ENCODE measurements around the gene GRIN2A. TPM values are rescaled to one million over a fixed set of nuclear protein-coding genes. Genes with fewer than 3 reads are reported as not detected.
"Not testable (repeated sequence)": the region's sequence is repeated elsewhere in the genome, so short reads cannot be mapped to it uniquely, and the experiment has no call there.

Gene GRIN2A
- total and polyA plus RNA-seq, 5 donors, result 2.1 to 7.6 (median 4.5) TPM

GRCh38 chr16:9898124-9898523 is 284.1 kb downstream of the GRIN2A start:
- Histone ChIP-seq H3K27me3 (ENCODE audit: control insufficient read depth, insufficient read depth) (no peaks in the 10 kb centered on the region), H3K9me3 (ENCODE audit: control insufficient read depth, low read length) (no peaks in the 10 kb centered on the region), H3K4me1 (ENCODE audit: control insufficient read depth, insufficient read depth, low read length) (no peaks in the 10 kb centered on the region), H3K4me3 (ENCODE audit: low read length) (no peak overlapping the region), H3K27ac (ENCODE audit: low read length) (no peak overlapping the region)
- DNase-seq (no peak), ATAC-seq (no peak)
- WGBS, result 86% methylated on average over 2 of the region's 2 CpGs
- intact Hi-C loops (cut with DNase I), result no loop called here

- Histone ChIP-seq H3K27me3 (ENCODE audit: control insufficient read depth, insufficient read depth) (no peaks in the 10 kb centered on the region), H3K4me1 (ENCODE audit: control insufficient read depth, insufficient read depth, low read length) (no peaks in the 10 kb centered on the region), H3K4me3 (ENCODE audit: low read length) (no peak overlapping the region), H3K9me3 (ENCODE audit: control insufficient read depth, low read length) (no peaks in the 10 kb centered on the region), H3K27ac (ENCODE audit: low read length) (no peak overlapping the region)
- DNase-seq (no peak), ATAC-seq (no peak)
- 82% methylated on average over 4 of the region's 4 CpGs for WGBS
- intact Hi-C loops (cut with DNase I), result no loop called here
Measured at GRCh38 chr16:9895817-9896216, 286.4 kb downstream of the GRIN2A start.

GRCh38 chr16:9885876-9886275 is 296.4 kb downstream of the GRIN2A start:
- ATAC-seq, result no peak
- Histone ChIP-seq H3K27ac (ENCODE audit: low read length) (no peak overlapping the region), H3K4me1 (ENCODE audit: control insufficient read depth, insufficient read depth, low read length) (no peaks in the 10 kb centered on the region), H3K27me3 (ENCODE audit: control insufficient read depth, insufficient read depth) (no peaks in the 10 kb centered on the region), H3K4me3 (ENCODE audit: low read length) (no peak overlapping the region), H3K9me3 (ENCODE audit: control insufficient read depth, low read length) (no peaks in the 10 kb centered on the region)
- DNase-seq, result no peak
- 92% methylated on average over 1 of the region's 1 CpG for WGBS
- intact Hi-C loops (cut with DNase I), result no loop called here

GRCh38 chr16:9885467-9885866 is 296.8 kb downstream of the GRIN2A start:
- Histone ChIP-seq H3K27ac (ENCODE audit: low read length) (no peak overlapping the region), H3K4me3 (ENCODE audit: low read length) (no peak overlapping the region), H3K9me3 (ENCODE audit: control insufficient read depth, low read length) (no peaks in the 10 kb centered on the region), H3K27me3 (ENCODE audit: control insufficient read depth, insufficient read depth) (no peaks in the 10 kb centered on the region), H3K4me1 (ENCODE audit: control insufficient read depth, insufficient read depth, low read length) (no peaks in the 10 kb centered on the region)
- intact Hi-C loops (cut with DNase I), result no loop called here
- WGBS, result 16% methylated on average over 9 of the region's 9 CpGs
- ATAC-seq (peak in 1 of 2 donors; percentile 51), DNase-seq (no peak)

- H3K9me3 ChIP-seq (ENCODE audit: control insufficient read depth, low read length); ATAC-seq; DNase-seq; intact Hi-C loops (cut with DNase I); H3K4me3 ChIP-seq (ENCODE audit: low read length); H3K27me3 ChIP-seq (ENCODE audit: control insufficient read depth, insufficient read depth); H3K4me1 ChIP-seq (ENCODE audit: control insufficient read depth, insufficient read depth, low read length); H3K27ac ChIP-seq (ENCODE audit: low read length): not testable (repeated sequence)
- 58% methylated on average over 3 of the region's 3 CpGs for WGBS
Measured at GRCh38 chr16:9875981-9876380, 306.2 kb downstream of the GRIN2A start.

GRCh38 chr16:9874219-9874618 is 308.0 kb downstream of the GRIN2A start:
- Histone ChIP-seq H3K9me3 (ENCODE audit: control insufficient read depth, low read length) (no peaks in the 10 kb centered on the region), H3K4me1 (ENCODE audit: control insufficient read depth, insufficient read depth, low read length) (no peaks in the 10 kb centered on the region), H3K4me3 (ENCODE audit: low read length) (no peak overlapping the region), H3K27me3 (ENCODE audit: control insufficient read depth, insufficient read depth) (no peaks in the 10 kb centered on the region), H3K27ac (ENCODE audit: low read length) (no peak overlapping the region)
- intact Hi-C loops (cut with DNase I), result no loop called here
- ATAC-seq, result no peak
- DNase-seq, result no peak
- WGBS, result 52% methylated on average over 7 of the region's 7 CpGs

- no peak for DNase-seq
- no peak for ATAC-seq
- no peak overlapping the region for H3K4me3 ChIP-seq (ENCODE audit: low read length)
- no peaks in the 10 kb centered on the region for H3K9me3 ChIP-seq (ENCODE audit: control insufficient read depth, low read length)
- H3K27me3 ChIP-seq (ENCODE audit: control insufficient read depth, insufficient read depth), result no peaks in the 10 kb centered on the region
- H3K27ac ChIP-seq (ENCODE audit: low read length), result no peak overlapping the region
- intact Hi-C loops (cut with DNase I), result no loop called here
- 66% methylated on average over 2 of the region's 2 CpGs for WGBS
- no peaks in the 10 kb centered on the region for H3K4me1 ChIP-seq (ENCODE audit: control insufficient read depth, insufficient read depth, low read length)
Measured at GRCh38 chr16:9870962-9871361, 311.3 kb downstream of the GRIN2A start.

GRCh38 chr16:9869776-9870175 is 312.5 kb downstream of the GRIN2A start:
- Histone ChIP-seq H3K9me3 (ENCODE audit: control insufficient read depth, low read length) (no peaks in the 10 kb centered on the region), H3K27me3 (ENCODE audit: control insufficient read depth, insufficient read depth) (no peaks in the 10 kb centered on the region), H3K27ac (ENCODE audit: low read length) (no peak overlapping the region), H3K4me3 (ENCODE audit: low read length) (no peak overlapping the region), H3K4me1 (ENCODE audit: control insufficient read depth, insufficient read depth, low read length) (no peaks in the 10 kb centered on the region)
- DNase-seq (no peak), ATAC-seq (no peak)
- intact Hi-C loops (cut with DNase I), result no loop called here
- 66% methylated on average over 3 of the region's 3 CpGs for WGBS

GRCh38 chr16:9868606-9869149 is 313.6 kb downstream of the GRIN2A start:
- no peaks in the 10 kb centered on the region for H3K4me1 ChIP-seq (ENCODE audit: control insufficient read depth, insufficient read depth, low read length)
- H3K9me3 ChIP-seq (ENCODE audit: control insufficient read depth, low read length), result no peaks in the 10 kb centered on the region
- intact Hi-C loops (cut with DNase I), result no loop called here
- ATAC-seq (no peak), DNase-seq (no peak)
- H3K27ac ChIP-seq (ENCODE audit: low read length), result no peak overlapping the region
- H3K4me3 ChIP-seq (ENCODE audit: low read length), result no peak overlapping the region
- WGBS, result 84% methylated on average over 2 of the region's 2 CpGs
- no peaks in the 10 kb centered on the region for H3K27me3 ChIP-seq (ENCODE audit: control insufficient read depth, insufficient read depth)

- Histone ChIP-seq H3K27me3 (ENCODE audit: control insufficient read depth, insufficient read depth) (no peaks in the 10 kb centered on the region), H3K27ac (ENCODE audit: low read length) (no peak overlapping the region), H3K4me1 (ENCODE audit: control insufficient read depth, insufficient read depth, low read length) (no peaks in the 10 kb centered on the region), H3K4me3 (ENCODE audit: low read length) (no peak overlapping the region), H3K9me3 (ENCODE audit: control insufficient read depth, low read length) (no peaks in the 10 kb centered on the region)
- 93% methylated on average over 1 of the region's 1 CpG for WGBS
- intact Hi-C loops (cut with DNase I), result no loop called here
- ATAC-seq (no peak), DNase-seq (no peak)
Measured at GRCh38 chr16:9867176-9867575, 315.1 kb downstream of the GRIN2A start.

GRCh38 chr16:9864461-9864860 is 317.8 kb downstream of the GRIN2A start:
- H3K27me3 ChIP-seq (ENCODE audit: control insufficient read depth, insufficient read depth), result no peaks in the 10 kb centered on the region

GRCh38 chr16:9862327-9862726 is 319.9 kb downstream of the GRIN2A start:
- Histone ChIP-seq H3K9me3 (ENCODE audit: control insufficient read depth, low read length) (no peaks in the 10 kb centered on the region), H3K27ac (ENCODE audit: low read length) (no peak overlapping the region), H3K27me3 (ENCODE audit: control insufficient read depth, insufficient read depth) (no peaks in the 10 kb centered on the region), H3K4me1 (ENCODE audit: control insufficient read depth, insufficient read depth, low read length) (no peaks in the 10 kb centered on the region), H3K4me3 (ENCODE audit: low read length) (no peak overlapping the region)
- DNase-seq (no peak), ATAC-seq (no peak)
- intact Hi-C loops (cut with DNase I), result no loop called here
- WGBS, result 69% methylated on average over 4 of the region's 4 CpGs

More at GRCh38 chr16:9864461-9864860, 317.8 kb downstream of the GRIN2A start:
- Histone ChIP-seq H3K9me3 (ENCODE audit: control insufficient read depth, low read length) (no peaks in the 10 kb centered on the region), H3K27ac (ENCODE audit: low read length) (no peak overlapping the region), H3K4me1 (ENCODE audit: control insufficient read depth, insufficient read depth, low read length) (no peaks in the 10 kb centered on the region), H3K4me3 (ENCODE audit: low read length) (no peak overlapping the region)
- whole genome bisulfite sequencing, result 87% methylated on average over 3 of the region's 3 CpGs
- DNase-seq, result no peak
- intact Hi-C loops (cut with DNase I), result no loop called here
- no peak for ATAC-seq

Data from right cardiac atrium (tissue), 5 donors.